ENCODE measurements around the gene SCNN1A. TPM values are rescaled to one million over a fixed set of nuclear protein-coding genes. Genes with fewer than 3 reads are reported as not detected.
"Not testable (repeated sequence)": the region's sequence is repeated elsewhere in the genome, so short reads cannot be mapped to it uniquely, and the experiment has no call there.

SCNN1A gene
- total RNA-seq, 4 donors from 2014 or later: 229 to 449 (median 336) TPM

GRCh38 chr12:6340032-6340638 lies 35.2 kb downstream of the SCNN1A start:
- Histone ChIP-seq H3K4me1 (peaks cover 50 to 66% of the 10 kb centered on the region in 2 donors), H3K9me3 (no peaks in the 10 kb centered on the region), H3K27ac (peak overlapping the region; percentile 98 to 100 (median 100)), H3K36me3 (no peaks in the 10 kb centered on the region), H3K4me3 (replicated peaks in 1 of 3) (peak overlapping the region; percentile 66 to 95 (median 91)), H3K27me3 (no peaks in the 10 kb centered on the region)
- TF ChIP-seq POLR2A (IDR thresholded peaks at IDR 0.05): peak in 1 of 2 donors; percentile 38
- TF ChIP-seq, protein P1, sequence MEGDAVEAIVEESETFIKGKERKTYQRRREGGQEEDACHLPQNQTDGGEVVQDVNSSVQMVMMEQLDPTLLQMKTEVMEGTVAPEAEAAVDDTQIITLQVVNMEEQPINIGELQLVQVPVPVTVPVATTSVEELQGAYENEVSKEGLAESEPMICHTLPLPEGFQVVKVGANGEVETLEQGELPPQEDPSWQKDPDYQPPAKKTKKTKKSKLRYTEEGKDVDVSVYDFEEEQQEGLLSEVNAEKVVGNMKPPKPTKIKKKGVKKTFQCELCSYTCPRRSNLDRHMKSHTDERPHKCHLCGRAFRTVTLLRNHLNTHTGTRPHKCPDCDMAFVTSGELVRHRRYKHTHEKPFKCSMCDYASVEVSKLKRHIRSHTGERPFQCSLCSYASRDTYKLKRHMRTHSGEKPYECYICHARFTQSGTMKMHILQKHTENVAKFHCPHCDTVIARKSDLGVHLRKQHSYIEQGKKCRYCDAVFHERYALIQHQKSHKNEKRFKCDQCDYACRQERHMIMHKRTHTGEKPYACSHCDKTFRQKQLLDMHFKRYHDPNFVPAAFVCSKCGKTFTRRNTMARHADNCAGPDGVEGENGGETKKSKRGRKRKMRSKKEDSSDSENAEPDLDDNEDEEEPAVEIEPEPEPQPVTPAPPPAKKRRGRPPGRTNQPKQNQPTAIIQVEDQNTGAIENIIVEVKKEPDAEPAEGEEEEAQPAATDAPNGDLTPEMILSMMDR (IDR thresholded peaks at IDR 0.05): no peak
- WGBS, 2 donors: 4% methylated on average over 9 of the region's 9 CpGs
- DNase-seq: peak; percentile 38 to 54
- intact Hi-C loops (cut with DNase I): no loop called here

DNA sequence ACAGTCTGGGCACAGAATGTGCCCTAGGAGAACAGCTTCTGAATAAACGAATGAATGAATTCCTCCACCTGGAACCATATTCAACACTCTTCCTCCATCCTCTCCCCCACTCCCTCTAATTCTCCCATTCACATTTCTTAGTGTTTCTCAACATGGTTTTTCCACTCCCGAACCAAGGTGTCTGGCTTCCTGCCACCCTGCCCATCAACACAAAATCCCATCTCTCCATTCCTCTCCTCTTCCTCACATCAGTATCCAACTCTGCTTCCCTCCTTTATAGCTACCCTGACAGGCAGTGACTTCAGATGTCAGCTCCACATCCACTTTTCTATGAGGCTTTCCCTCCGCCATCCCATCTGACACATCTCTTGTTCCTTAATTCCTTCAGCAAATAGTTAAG lies 36.4 kb downstream of the SCNN1A start:
- no peak for DNase-seq
- WGBS, 2 donors: 28 to 37% methylated on average over 3 of the region's 3 CpGs
- Histone ChIP-seq H3K4me1 (peaks cover 55 to 72% of the 10 kb centered on the region in 2 donors), H3K27ac (peak overlapping the region; percentile 98 to 100 (median 100)), H3K9me3 (no peaks in the 10 kb centered on the region), H3K4me3 (replicated peaks in 1 of 3) (peak overlapping the region in 1 of 3 donors; percentile 95), H3K27me3 (no peaks in the 10 kb centered on the region), H3K36me3 (peaks cover under 1 to 6% of the 10 kb centered on the region in 2 donors)
- TF ChIP-seq POLR2A (IDR thresholded peaks at IDR 0.05): no peak
- TF ChIP-seq, protein P1 (IDR thresholded peaks at IDR 0.05): no peak
- intact Hi-C loops (cut with DNase I): loop anchor here (5.0 kb wide), 2 partner anchors 43 to 198 kb away; partner anchors contain the start of gene LTBR

GRCh38 chr12:6338536-6338935 lies 36.8 kb downstream of the SCNN1A start:
- H3K9me3 ChIP-seq, DNase-seq, H3K27me3 ChIP-seq: not testable (repeated sequence)
- H3K4me3 ChIP-seq (replicated peaks in 1 of 3): peak overlapping the region in 1 of 3 donors; percentile 95
- H3K27ac ChIP-seq: peak overlapping the region; percentile 98 to 100 (median 100)
- H3K4me1 ChIP-seq: peaks cover 55 to 72% of the 10 kb centered on the region in 2 donors
- 20 to 41% methylated on average over 8 of the region's 8 CpGs for WGBS, 2 donors
- intact Hi-C loops (cut with DNase I): loop anchor here (5.0 kb wide), 2 partner anchors 44 to 199 kb away; partner anchors contain the start of gene LTBR
- peaks cover 5 to 11% of the 10 kb centered on the region in 2 donors for H3K36me3 ChIP-seq

- no peak for DNase-seq
- Histone ChIP-seq H3K27me3 (no peaks in the 10 kb centered on the region), H3K27ac (peak overlapping the region; percentile 98 to 100 (median 100)), H3K36me3 (peaks cover 10 to 16% of the 10 kb centered on the region in 2 donors), H3K4me3 (replicated peaks in 1 of 3) (peak overlapping the region in 1 of 3 donors; percentile 95), H3K4me1 (peaks cover 55 to 72% of the 10 kb centered on the region in 2 donors), H3K9me3 (no peaks in the 10 kb centered on the region)
- WGBS, 2 donors: 46 to 53% methylated on average over 12 of the region's 12 CpGs
- intact Hi-C loops (cut with DNase I): loop anchor here (5.0 kb wide), 2 partner anchors 44 to 199 kb away; partner anchors contain the start of gene LTBR
- TF ChIP-seq, protein P1 (IDR thresholded peaks at IDR 0.05): no peak
- TF ChIP-seq POLR2A (IDR thresholded peaks at IDR 0.05): no peak
These were observed 37.4 kb downstream of the SCNN1A start for GRCh38 chr12:6337958-6338433.

DNA sequence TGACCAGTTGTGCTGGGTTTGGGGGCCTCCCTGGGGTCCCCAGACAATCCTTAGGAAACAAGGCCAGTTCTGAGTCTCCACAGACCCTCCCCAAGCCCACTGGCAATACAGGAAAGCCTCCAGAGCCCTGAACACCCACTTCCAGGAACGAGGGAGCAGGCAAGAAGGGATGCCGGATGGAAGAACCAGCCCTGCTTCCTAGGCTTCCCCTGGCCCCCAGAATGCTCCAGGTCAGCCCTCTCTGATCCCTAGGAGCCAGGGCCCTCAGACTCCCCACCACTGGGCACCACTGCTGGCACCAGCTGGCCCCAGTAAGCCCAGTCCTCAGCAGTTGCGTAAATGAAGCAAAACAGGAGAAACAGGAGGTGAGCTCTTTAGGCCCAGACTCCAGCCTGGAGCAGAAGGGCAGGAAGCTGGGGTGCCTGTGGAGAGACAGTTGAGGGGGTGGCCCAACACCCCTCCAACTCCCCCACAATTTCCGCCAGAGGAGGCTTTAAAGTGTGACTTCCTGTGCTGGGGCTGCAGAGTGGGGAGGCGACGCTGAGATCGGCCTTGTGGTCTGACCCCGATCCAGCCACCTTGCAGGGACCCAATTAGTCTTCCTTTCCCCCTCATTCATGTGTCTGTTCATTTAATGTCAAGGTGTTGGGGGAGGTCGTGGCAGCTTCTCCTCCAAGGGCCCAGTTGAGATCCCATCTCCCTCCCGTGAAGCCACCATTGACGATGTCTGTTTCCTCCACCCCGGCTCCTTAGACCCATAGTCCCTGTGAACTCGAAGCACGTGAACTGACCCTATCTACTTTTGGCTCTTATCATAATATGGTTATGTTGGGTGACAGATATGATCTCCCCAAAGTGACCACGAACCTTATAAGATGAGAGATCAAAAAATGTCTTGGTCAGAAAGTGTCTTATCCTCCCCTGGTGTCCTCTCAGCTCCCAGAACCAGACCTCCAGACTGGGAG lies 38.2 kb downstream of the SCNN1A start:
- no peak for TF ChIP-seq POLR2A (IDR thresholded peaks at IDR 0.05)
- TF ChIP-seq, protein P1 (IDR thresholded peaks at IDR 0.05): no peak
- intact Hi-C loops (cut with DNase I): loop anchor here (5.0 kb wide), 2 partner anchors 45 to 200 kb away; partner anchors contain the start of gene LTBR
- peak overlapping the region in 1 of 3 donors; percentile 95 for H3K4me3 ChIP-seq (replicated peaks in 1 of 3)
- WGBS, 2 donors: 33% methylated on average over 14 to 15 of the region's 15 CpGs
- DNase-seq: no peak
- H3K4me1 ChIP-seq: peaks cover 52 to 67% of the 10 kb centered on the region in 2 donors
- H3K9me3 ChIP-seq: no peaks in the 10 kb centered on the region
- peak overlapping the region; percentile 98 to 100 (median 100) for H3K27ac ChIP-seq
- H3K36me3 ChIP-seq: peaks cover 18 to 24% of the 10 kb centered on the region in 2 donors
- H3K27me3 ChIP-seq: no peaks in the 10 kb centered on the region

Measured in thyroid gland (tissue), 4 donors.